Measurements from ENCODE around the gene ZNF652.

ZNF652 gene

DNA sequence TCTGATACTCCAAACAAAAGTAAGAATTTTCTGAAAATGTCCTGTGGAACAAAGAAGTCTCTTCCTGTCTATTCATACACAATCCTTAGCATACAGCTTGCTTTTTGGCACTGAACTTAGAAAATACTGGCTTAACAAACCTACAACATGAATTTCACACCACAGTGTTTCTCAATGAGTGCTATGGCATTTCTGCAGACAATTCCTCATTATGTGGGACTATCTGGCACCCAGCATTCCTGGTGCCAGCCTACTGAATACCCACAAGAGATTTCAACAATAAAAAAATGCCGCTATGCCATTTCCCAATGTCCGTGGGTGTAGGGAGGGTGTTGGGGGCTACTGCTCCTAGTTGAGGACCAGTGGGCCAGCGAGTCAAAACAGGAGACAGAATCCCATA, 62.1 kb downstream of the ZNF652 start:
- TF ChIP-seq CTCF (IDR thresholded peaks at IDR 0.05): no peak
- peaks cover 73% of the 10 kb centered on the region for H3K36me3 ChIP-seq
- H3K9me3 ChIP-seq: no peaks in the 10 kb centered on the region
- no peaks in the 10 kb centered on the region for H3K27me3 ChIP-seq
- no peaks in the 10 kb centered on the region for H3K4me1 ChIP-seq (ENCODE audit: control insufficient read depth in 1 of 2, insufficient read depth in 1 of 2, low read depth in 1 of 2, low read length in 1 of 2)
- no peak overlapping the region for H3K27ac ChIP-seq
- no peak overlapping the region for H3K4me3 ChIP-seq (ENCODE audit: low read depth in 1 of 2, low read length in 1 of 2)

- Histone ChIP-seq H3K36me3 (peaks cover 64% of the 10 kb centered on the region), H3K9me3 (no peaks in the 10 kb centered on the region)
Observed at GRCh38 chr17:49298371-49298976, 63.6 kb downstream of the ZNF652 start.

DNA sequence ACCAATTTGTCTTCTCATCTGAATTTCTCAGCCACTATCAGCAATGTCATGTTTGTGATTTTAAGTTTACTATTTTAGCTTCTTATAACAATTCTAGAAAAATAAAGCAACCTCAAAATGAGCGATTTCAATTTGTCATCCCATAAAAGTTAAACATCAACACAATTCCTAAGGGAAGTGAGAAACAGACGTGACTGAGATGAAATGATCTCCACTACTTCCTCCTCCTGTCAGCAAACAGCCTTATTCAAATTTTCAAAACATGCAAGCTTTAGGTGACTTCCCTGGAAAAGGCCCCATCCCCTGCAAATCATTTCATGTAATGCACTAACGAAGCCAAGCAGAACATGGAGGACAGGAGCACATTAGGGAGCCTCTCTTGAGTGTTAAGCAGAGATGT, 64.9 kb downstream of the ZNF652 start:
- Histone ChIP-seq H3K9me3 (no peaks in the 10 kb centered on the region), H3K27ac (no peak overlapping the region), H3K4me3 (ENCODE audit: low read depth in 1 of 2, low read length in 1 of 2) (no peak overlapping the region), H3K36me3 (peaks cover 52% of the 10 kb centered on the region), H3K4me1 (ENCODE audit: control insufficient read depth in 1 of 2, insufficient read depth in 1 of 2, low read depth in 1 of 2, low read length in 1 of 2) (peaks cover 0 to 4% of the 10 kb centered on the region in 2 experiments), H3K27me3 (no peaks in the 10 kb centered on the region)
- TF ChIP-seq CTCF (IDR thresholded peaks at IDR 0.05): no peak

More at GRCh38 chr17:49298371-49298976, 63.6 kb downstream of the ZNF652 start:
- TF ChIP-seq CTCF (IDR thresholded peaks at IDR 0.05): no peak
- no peak overlapping the region for H3K27ac ChIP-seq
- H3K4me1 ChIP-seq (ENCODE audit: control insufficient read depth in 1 of 2, insufficient read depth in 1 of 2, low read depth in 1 of 2, low read length in 1 of 2): peaks cover 0 to 1% of the 10 kb centered on the region in 2 experiments
- no peaks in the 10 kb centered on the region for H3K27me3 ChIP-seq
- no peak overlapping the region for H3K4me3 ChIP-seq (ENCODE audit: low read depth in 1 of 2, low read length in 1 of 2)

DNA sequence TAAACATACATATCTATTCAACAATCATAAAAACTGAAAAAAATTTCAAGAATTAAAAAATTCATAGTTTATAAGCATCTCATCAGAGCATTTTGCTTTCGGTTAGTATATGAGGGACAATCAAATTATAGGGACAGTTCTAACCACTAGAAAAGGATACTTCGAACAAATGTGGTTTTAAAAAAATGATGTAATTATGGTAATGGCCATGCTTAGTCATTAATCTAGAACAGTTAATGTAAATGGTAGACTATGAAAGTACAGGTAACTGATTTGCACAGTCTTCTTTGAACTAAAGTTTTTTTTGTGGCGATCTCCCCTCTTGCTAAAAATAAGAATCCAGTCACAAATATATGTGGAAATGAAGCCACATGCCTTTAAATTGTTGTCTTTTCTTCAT, 67.9 kb downstream of the ZNF652 start:
- Histone ChIP-seq H3K27ac (no peak overlapping the region), H3K9me3 (no peaks in the 10 kb centered on the region), H3K4me1 (ENCODE audit: control insufficient read depth in 1 of 2, insufficient read depth in 1 of 2, low read depth in 1 of 2, low read length in 1 of 2) (peaks cover 0 to 8% of the 10 kb centered on the region in 2 experiments), H3K27me3 (no peaks in the 10 kb centered on the region), H3K4me3 (ENCODE audit: low read depth in 1 of 2, low read length in 1 of 2) (no peak overlapping the region), H3K36me3 (peaks cover 38% of the 10 kb centered on the region)
- TF ChIP-seq CTCF (IDR thresholded peaks at IDR 0.05): no peak

DNA sequence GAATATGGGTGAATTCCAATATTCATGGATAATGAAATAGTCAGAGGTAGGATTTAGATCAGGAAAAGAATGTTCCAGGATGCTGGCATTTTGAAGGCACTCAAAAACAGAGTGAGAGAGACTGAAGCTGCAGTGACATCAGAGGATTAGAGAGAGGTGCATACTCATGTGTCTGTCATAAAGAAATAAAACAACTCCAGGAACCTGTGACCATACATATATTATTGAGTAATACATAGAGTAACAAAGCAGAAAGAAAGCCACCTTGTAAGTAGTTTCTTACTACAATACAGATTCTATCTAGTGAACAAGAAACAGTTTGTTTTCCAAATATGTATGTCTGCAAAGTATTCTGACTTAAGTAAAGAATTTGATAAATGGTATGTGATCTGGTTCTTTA, 69.1 kb downstream of the ZNF652 start:
- TF ChIP-seq CTCF (IDR thresholded peaks at IDR 0.05): no peak
- H3K9me3 ChIP-seq: no peaks in the 10 kb centered on the region

More for the DNA sequence above, 69.1 kb downstream of the ZNF652 start:
- Histone ChIP-seq H3K4me1 (ENCODE audit: control insufficient read depth in 1 of 2, insufficient read depth in 1 of 2, low read depth in 1 of 2, low read length in 1 of 2) (peaks cover 0 to 8% of the 10 kb centered on the region in 2 experiments), H3K27ac (no peak overlapping the region), H3K36me3 (peaks cover 26% of the 10 kb centered on the region), H3K27me3 (no peaks in the 10 kb centered on the region), H3K4me3 (ENCODE audit: low read depth in 1 of 2, low read length in 1 of 2) (no peak overlapping the region)
